Heart left ventricle (tissue), 13 donors: ENCODE measurements around the gene OR52A1.

ENCODE experiments used
- POLR2A ChIP-seq, 2 donors: fragments of 450-650 bp; IDR thresholded peaks; one replicate each; pipeline ENCODE4 v1.6.1; 2017; ENCODE audit warnings: antibody characterized with exemption in 2 of 2, mild to moderate bottlenecking in 2 of 2, moderate library complexity in 2 of 2
- TF ChIP-seq, protein P1 (sequence below), 12 donors: fragments of 200-600 bp; sonication (generic) in 4 of 12; IDR thresholded peaks; one replicate each; pipeline versions ENCODE4 v1.5.0 to v1.8.0; 2018 to 2022; ENCODE audit warnings: antibody characterized with exemption in 12 of 12, mild to moderate bottlenecking in 5 of 12
- donor health status: ischemic (EF 13 %, LVEDD 7.1; RV severe dilation, severe dysfunction).
- donor health status: DM: no; HTN: yes; CAD: no.
- donor health status: DM: no; HTN: no; CAD: no.
- donor health status: ischemic (EF 25% LVEDD 6.9; RV normal size, moderate dysfunction).
- donor health status: ischemic (EF 25% LVEDD 5.7; RV mildly dilated, moderate dysfunction).
- donor health status: ischemic (EF 35%, LVEDD 5.7; RV mildly dilated, moderate dysfunction).
- donor health status: nonischemic (EF 11% LVEDD 7.7; RV severe dilation, severe dysfunction).
- donor health status: DM: yes; HTN: yes; CAD: no.
- donor health status: PGD.
- donor health status: ischemic (EF 29% LVEDD 5.4; RV normal size, mild dysfunction).
- donor health status: nonischemic (EF 23%, LVEDD 6.1; RV moderate dilation, normal function).

DNA sequence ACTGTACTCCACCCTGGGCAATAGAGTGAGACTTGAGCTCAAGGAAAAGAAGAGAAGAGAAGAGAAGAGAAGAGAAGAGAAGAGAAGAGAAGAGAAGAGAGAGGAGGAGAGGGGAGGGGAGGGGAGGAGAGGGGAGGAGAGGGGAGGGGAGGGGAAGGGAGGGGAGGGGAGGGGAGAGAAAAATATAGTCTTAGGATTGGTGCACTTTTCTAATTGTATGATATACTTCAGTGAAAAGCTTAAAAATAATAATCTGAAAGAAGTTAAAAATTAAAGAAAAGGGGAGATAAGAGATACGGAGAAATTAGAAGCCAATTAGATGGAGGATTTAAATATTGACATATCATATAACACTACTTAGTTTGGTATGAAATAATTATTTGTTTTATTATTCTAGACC lies 35.7 kb downstream of the OR52A1 start:
- TF ChIP-seq POLR2A (IDR thresholded peaks at IDR 0.05): no peak
- TF ChIP-seq, protein P1, sequence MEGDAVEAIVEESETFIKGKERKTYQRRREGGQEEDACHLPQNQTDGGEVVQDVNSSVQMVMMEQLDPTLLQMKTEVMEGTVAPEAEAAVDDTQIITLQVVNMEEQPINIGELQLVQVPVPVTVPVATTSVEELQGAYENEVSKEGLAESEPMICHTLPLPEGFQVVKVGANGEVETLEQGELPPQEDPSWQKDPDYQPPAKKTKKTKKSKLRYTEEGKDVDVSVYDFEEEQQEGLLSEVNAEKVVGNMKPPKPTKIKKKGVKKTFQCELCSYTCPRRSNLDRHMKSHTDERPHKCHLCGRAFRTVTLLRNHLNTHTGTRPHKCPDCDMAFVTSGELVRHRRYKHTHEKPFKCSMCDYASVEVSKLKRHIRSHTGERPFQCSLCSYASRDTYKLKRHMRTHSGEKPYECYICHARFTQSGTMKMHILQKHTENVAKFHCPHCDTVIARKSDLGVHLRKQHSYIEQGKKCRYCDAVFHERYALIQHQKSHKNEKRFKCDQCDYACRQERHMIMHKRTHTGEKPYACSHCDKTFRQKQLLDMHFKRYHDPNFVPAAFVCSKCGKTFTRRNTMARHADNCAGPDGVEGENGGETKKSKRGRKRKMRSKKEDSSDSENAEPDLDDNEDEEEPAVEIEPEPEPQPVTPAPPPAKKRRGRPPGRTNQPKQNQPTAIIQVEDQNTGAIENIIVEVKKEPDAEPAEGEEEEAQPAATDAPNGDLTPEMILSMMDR (IDR thresholded peaks at IDR 0.05): no peak
